Body of pancreas (tissue), 4 donors: Measurements from ENCODE around the gene CFAP46. TPM values are rescaled to one million over a fixed set of nuclear protein-coding genes. Genes with fewer than 3 reads are reported as not detected.
"Not testable (repeated sequence)": the region's sequence is repeated elsewhere in the genome, so short reads cannot be mapped to it uniquely, and the experiment has no call there.

Source experiments
- ATAC-seq: fragments of 150-250 bp; one replicate; pipeline ENCODE4 v1.9.1; 2016
- DNase-seq, 4 donors: peaks; one replicate each; pipeline ENCODE4 v3.0.0-alpha.2; 2019
- H3K27ac ChIP-seq, 4 donors: fragments of 200-600 bp; sonication (generic); 1 replicate in 3 of 4; 2 replicates in 1 of 4; pipeline versions ENCODE4 v1.5.1 to v1.6.1; 2016 to 2019; ENCODE audit warnings: mild to moderate bottlenecking in 1 of 4, mixed read lengths in 1 of 4, moderate library complexity in 1 of 4
- H3K27me3 ChIP-seq, 2 donors: fragments of 200-600 bp; sonication (generic); one replicate each; pipeline ENCODE4 v1.6.0; 2016; ENCODE audit warnings: mild to moderate bottlenecking in 1 of 2
- H3K36me3 ChIP-seq, 2 donors: fragments of 200-600 bp; sonication (generic); replicated peaks in 1 of 2; 2 replicates each; pipeline ENCODE4 v1.5.1; 2016; ENCODE audit warnings: low read depth in 2 of 2; ENCODE audit not compliant: insufficient read depth in 1 of 2
- H3K4me1 ChIP-seq: fragments of 200-600 bp; sonication (generic); one replicate; pipeline ENCODE4 v1.6.0; 2016
- H3K4me3 ChIP-seq, 2 donors: fragments of 200-600 bp; sonication (generic); 1 replicate in 1 of 2; 2 replicates in 1 of 2; pipeline ENCODE4 v1.5.1; 2016 to 2019
- H3K9me3 ChIP-seq, 3 donors: fragments of 200-600 bp; sonication (generic); 1 replicate in 2 of 3; 2 replicates in 1 of 3; pipeline ENCODE4 v1.5.1; 2016
- POLR2A ChIP-seq, 3 donors: fragments of 450-650 bp; IDR thresholded peaks; one replicate each; pipeline ENCODE4 v1.6.1; 2016; ENCODE audit warnings: antibody characterized with exemption in 3 of 3, mild to moderate bottlenecking in 2 of 3
- WGBS, 2 donors: methylation state at CpG; one replicate each; pipeline ENCODE4 v1.1.5; 2017; 5-methylcytosine and 5-hydroxymethylcytosine counted together
- intact Hi-C: fragments of 100-400 bp; cut with DNase I; formaldehyde crosslinking; loops from one replicate; pipeline ENCODE4 v1.15.1; 2023
- total RNA-seq, 2 donors: library from RNA; depleted of rRNA; stranded (reverse); fragments of >200 nt; gene quantifications; one replicate each; pipeline ENCODE4 v1.1.0, GENCODE V29; 2016
- TF ChIP-seq, protein P1 (sequence below), 7 experiments: fragments of 450-650 bp in 4 of 7; fragments of 200-600 bp in 3 of 7; sonication (generic) in 3 of 7; IDR thresholded peaks; one replicate each; pipeline ENCODE4 v1.5.1; 2016 to 2019; ENCODE audit warnings: antibody characterized with exemption in 7 of 7

CFAP46 gene
- total RNA-seq, 2 donors from 2014 or later: 0.33 to 0.52 TPM

DNA sequence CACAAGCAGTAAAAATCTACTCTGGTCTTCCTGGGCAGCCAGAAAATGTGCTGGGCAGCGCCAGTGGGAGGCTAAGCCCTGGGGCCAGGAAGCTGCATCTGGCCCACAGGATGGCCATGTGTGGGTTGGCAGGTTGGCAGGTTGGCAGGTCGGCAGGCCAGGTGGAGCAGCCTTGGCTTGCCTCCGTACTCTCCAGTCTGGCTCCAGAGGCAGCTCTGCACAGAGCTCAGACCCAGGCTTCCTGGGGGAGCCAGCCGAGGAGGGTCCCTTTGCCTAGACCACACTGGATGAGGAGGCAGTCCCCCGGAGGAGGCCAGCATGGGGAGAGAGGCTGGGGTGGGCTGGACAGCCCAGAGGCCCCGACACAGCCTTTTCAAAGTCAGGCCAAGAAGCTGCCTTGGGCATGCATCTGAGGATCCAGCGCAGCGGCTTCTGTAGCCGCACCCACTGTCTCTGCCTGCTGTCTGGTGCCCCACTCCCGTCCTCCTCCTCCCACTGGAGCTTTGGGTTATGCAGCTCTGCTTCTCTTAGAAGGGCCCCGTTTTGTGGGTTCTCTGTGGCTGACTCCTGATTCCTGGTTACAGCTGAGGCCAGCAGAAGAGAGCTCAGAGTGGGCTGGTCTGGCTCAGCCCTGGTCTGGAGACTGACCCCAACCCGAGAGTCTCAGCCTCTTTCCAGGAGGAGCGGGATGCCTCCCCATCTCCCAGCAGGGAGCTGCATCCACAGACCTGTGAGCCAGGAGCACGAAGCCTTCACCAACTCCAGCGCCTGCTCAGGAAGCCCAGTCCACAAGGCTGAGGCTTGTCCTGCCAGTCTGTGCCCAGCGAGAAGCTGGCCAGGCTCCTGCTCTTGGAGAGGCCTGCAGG, 44.6 kb downstream of the CFAP46 start:
- no peak overlapping the region for H3K27ac ChIP-seq
- peak in 2 of 4 donors; percentile 2 to 5 for DNase-seq
- no peaks in the 10 kb centered on the region for H3K36me3 ChIP-seq
- H3K4me1 ChIP-seq: no peaks in the 10 kb centered on the region
- H3K27me3 ChIP-seq: no peaks in the 10 kb centered on the region
- no peak overlapping the region for H3K4me3 ChIP-seq
- intact Hi-C loops: no loop called here
- WGBS, 2 donors: 70 to 79% methylated on average over 12 of the region's 16 CpGs
- TF ChIP-seq, protein P1, sequence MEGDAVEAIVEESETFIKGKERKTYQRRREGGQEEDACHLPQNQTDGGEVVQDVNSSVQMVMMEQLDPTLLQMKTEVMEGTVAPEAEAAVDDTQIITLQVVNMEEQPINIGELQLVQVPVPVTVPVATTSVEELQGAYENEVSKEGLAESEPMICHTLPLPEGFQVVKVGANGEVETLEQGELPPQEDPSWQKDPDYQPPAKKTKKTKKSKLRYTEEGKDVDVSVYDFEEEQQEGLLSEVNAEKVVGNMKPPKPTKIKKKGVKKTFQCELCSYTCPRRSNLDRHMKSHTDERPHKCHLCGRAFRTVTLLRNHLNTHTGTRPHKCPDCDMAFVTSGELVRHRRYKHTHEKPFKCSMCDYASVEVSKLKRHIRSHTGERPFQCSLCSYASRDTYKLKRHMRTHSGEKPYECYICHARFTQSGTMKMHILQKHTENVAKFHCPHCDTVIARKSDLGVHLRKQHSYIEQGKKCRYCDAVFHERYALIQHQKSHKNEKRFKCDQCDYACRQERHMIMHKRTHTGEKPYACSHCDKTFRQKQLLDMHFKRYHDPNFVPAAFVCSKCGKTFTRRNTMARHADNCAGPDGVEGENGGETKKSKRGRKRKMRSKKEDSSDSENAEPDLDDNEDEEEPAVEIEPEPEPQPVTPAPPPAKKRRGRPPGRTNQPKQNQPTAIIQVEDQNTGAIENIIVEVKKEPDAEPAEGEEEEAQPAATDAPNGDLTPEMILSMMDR (IDR thresholded peaks at IDR 0.05): no peak
- no peak for TF ChIP-seq POLR2A (IDR thresholded peaks at IDR 0.05)
- H3K9me3 ChIP-seq: no peaks in the 10 kb centered on the region
- ATAC-seq: no peak

GRCh38 chr10:132893786-132894185, 48.6 kb downstream of the CFAP46 start:
- DNase-seq: peak in 1 of 4 donors; percentile 1
- H3K36me3 ChIP-seq, H3K9me3 ChIP-seq, H3K27ac ChIP-seq, H3K4me1 ChIP-seq, intact Hi-C loops, H3K4me3 ChIP-seq, ATAC-seq, H3K27me3 ChIP-seq: not testable (repeated sequence)
- 36 to 54% methylated on average over 6 of the region's 6 CpGs for WGBS, 2 donors

DNA sequence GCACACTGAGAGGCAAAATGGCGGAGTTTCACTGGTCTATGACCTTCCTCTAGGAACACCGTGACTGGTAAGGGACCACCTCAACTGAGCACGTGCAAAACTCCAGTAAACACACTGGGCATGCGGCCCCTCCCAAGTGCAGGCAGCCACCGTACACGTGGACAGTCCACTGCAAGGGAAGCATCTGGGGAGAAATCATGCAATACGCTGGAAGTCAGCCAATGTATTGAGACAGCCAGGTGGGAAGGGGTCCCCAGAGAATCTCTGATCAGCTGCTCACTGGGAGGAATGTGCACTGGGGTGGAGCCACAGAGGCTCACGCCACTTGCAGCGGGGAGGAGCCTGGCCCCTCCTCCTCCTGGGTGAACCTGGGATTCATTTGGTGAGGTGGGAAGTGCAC, 49.3 kb downstream of the CFAP46 start:
- intact Hi-C loops: no loop called here
- H3K4me1 ChIP-seq: no peaks in the 10 kb centered on the region
- H3K27me3 ChIP-seq: peaks cover 0 to 5% of the 10 kb centered on the region in 2 donors
- no peak for ATAC-seq
- H3K4me3 ChIP-seq: no peak overlapping the region
- peak in 1 of 4 donors; percentile 2 for DNase-seq
- TF ChIP-seq, protein P1 (IDR thresholded peaks at IDR 0.05): no peak
- TF ChIP-seq POLR2A (IDR thresholded peaks at IDR 0.05): no peak
- WGBS, 2 donors: 44 to 60% methylated on average over 6 to 9 of the region's 9 CpGs
- H3K9me3 ChIP-seq: no peaks in the 10 kb centered on the region
- no peaks in the 10 kb centered on the region for H3K36me3 ChIP-seq
- no peak overlapping the region for H3K27ac ChIP-seq

DNA sequence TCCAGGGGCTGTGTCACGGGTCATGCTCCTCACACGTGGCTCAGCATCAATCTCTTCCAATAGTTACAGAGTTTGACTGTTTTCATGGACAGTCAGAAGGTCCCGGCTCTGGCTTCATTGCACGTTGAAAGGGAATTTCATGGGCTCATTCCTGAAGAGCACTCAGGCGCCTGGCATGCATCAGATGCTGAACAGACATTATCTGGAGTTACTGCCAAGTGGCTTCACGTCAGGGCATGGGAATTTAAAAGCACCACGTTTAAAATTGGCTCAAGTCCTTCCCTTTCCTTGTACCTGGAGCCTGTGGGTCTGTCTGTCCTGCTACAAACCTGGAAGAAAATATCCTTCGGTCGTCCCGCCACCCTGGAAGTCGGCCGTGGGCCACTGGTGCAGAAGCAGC, 50.4 kb downstream of the CFAP46 start:
- WGBS, 2 donors: 53 to 62% methylated on average over 12 of the region's 12 CpGs
- Histone ChIP-seq H3K4me3 (no peak overlapping the region), H3K27ac (no peak overlapping the region), H3K9me3 (no peaks in the 10 kb centered on the region), H3K4me1 (no peaks in the 10 kb centered on the region), H3K27me3 (peaks cover 0 to 5% of the 10 kb centered on the region in 2 donors), H3K36me3 (no peaks in the 10 kb centered on the region)
- ATAC-seq (no peak), DNase-seq (peak in 1 of 4 donors; percentile 1)
- TF ChIP-seq POLR2A (IDR thresholded peaks at IDR 0.05): no peak
- TF ChIP-seq, protein P1 (IDR thresholded peaks at IDR 0.05): no peak
- intact Hi-C loops: no loop called here

- Histone ChIP-seq H3K4me1 (no peaks in the 10 kb centered on the region), H3K9me3 (no peaks in the 10 kb centered on the region), H3K4me3 (no peak overlapping the region), H3K36me3 (no peaks in the 10 kb centered on the region), H3K27me3 (peaks cover 0 to 5% of the 10 kb centered on the region in 2 donors), H3K27ac (no peak overlapping the region)
- intact Hi-C loops: no loop called here
- no peak for TF ChIP-seq POLR2A (IDR thresholded peaks at IDR 0.05)
- TF ChIP-seq, protein P1 (IDR thresholded peaks at IDR 0.05): no peak
- WGBS, 2 donors: 77 to 81% methylated on average over 6 of the region's 6 CpGs
- DNase-seq (no peak), ATAC-seq (no peak)
Observed at GRCh38 chr10:132891368-132891767, 51.0 kb downstream of the CFAP46 start.
